Activated gamma-delta T cell (primary cell): ENCODE measurements around the gene PNPLA6.

ENCODE experiments used
- DNase-seq: peaks from one replicate; lab custom pipeline; 2025; lab: John Stamatoyannopoulos, UW

PNPLA6 gene

DNA sequence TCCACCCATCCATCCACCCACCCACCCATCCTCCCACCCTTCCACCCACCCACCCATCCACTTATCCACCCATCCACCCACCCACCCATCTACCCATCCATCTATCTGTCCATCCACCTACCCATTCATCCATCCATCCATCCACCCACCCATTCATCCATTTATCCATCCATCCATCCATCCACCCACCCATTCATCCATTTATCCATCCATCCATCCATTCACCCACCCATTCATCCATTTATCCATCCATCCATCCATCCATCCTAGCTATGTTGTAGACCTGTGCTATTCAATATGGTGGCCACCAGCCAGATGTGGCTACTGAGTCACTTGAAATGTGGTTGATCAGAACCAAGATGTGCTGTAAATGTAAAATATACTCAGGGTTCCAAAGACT, 65.2 kb downstream of the PNPLA6 start:
- DNase-seq = no peak

DNA sequence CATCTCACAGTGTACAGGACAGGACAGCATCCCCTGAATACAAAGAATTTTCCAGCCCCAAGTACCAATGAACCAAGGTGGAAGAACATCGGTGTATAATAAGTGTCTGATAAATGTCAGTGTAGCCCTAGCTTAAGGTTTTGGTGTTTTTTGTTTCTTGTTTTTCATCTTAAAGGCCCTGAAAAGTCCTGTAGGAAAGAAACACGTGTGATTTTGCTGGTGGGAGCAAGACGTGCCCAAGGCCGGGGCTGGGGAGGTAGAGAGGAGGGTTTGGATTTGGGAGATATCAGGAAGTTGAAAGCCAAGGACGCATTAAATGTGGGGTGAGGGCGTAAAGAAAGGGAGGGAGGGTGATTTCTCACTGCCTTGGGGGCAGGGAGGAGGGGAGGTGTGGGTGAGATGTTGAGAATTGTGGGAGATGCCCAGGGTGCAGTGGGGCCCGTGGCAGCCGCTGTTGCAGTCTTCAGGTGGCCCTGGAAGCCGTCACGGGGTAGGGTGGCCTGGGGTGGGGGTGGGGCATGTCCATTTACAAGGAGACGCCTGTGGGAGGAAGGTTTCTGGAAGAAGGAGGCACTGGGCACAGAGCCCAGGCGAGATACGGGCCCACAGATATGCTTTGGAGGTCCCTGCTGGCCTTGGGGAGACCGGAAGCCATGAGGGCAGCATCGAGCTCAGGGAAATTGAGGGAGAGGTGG, 66.9 kb downstream of the PNPLA6 start:
- DNase-seq = no peak

DNA sequence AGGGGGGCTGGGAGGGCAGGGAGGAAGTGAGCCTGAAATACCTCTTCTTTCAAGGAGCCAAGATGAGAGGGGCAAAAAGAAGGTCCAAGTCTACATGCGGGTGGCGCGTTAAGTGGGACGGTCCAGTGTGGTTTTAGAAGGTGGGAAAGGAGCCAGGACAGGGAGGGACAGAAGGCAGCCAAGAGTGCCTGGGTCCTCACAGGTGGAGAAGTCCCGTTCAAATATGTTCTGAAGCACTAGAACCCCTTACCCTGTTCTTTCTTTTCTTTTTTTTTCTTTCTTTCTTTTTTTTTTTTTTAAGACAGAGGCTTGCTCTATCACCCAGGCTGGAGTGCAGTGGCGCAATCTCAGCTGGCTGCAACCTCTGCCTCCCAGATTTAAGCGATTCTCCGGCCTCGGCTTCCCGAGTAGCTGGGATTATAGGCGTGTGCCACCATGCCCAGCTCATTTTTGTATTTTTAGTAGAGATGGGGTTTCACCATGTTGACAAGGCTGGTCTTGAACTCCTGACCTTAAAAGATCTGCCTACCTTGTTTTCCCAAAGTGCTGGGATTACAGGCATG, 67.5 kb downstream of the PNPLA6 start:
- DNase-seq = no peak

DNA sequence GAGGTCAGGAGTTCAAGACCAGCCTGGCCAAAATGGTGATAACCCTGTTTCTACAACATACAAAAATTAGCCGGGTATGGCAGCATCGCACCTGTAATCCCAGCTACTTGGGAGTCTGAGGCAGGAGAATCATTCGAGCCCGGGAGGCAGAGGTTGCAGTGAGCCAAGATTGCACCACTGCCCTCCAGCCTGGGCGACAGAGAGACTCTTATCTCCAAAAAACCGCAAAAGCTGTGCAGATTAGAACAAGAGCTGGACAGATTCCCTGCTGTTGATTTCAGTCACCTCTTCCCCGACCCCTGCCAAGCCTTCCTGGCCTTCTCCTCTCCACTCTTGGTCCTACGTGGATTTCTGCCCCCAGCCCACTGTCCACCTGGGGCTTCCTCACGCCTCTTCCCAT, 68.4 kb downstream of the PNPLA6 start:
- DNase-seq = no peak

DNA sequence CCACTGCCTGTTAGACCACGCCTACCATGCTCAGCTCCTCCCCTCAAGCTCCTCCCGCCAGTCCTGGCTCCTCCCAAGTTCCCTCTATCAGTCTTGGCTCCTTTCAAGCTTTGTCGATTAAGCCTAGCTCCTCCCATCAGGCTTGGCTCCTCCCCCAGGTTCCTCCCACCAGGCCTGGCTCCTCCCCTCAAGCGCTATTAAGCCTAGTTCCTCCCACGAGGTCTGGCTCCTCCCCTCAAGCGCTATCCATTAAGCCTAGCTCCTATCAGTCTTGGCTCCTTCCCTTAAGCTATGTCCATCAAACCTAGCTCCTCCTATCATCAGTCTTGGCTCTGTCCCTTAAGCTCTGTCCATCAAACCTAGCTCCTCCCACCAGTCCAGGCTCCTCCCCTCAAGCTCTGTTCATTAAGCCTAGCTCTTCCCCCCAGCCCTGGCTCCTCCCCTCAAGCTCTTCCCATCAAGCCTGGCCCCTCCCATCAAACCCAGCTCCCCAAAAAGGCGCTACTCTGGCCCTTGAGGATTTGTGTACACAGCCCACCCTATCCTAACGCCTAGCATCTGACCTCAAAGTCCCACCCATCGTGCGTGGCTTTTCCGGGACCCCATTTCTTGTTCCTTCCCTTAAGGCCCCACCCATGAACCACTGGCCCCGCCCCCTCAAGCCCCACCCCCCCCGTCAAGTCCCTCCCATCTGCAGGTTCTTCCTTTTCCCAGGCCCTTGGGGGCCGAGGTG, 70.1 kb downstream of the PNPLA6 start:
- no peak for DNase-seq

DNA sequence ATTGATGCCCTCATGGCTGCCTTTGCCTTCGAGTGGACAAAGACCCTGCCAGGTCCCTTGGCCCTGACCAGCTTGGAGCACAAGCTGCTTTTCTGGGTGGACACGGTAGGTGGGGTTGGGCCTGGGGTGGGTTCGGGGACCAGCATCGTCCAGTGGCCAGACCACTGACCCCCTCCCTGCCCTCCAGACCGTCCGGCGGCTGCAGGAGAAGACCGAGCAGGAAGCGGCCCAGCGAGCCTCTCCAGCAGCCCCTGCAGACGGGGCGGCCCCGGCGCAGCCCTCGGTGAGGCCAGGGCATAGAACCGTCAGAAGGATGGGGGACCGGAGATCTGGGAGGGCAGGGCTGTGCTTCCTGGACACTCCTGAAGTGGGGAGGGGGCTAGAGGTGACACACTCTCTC, 70.8 kb downstream of the PNPLA6 start:
- no peak for DNase-seq

DNA sequence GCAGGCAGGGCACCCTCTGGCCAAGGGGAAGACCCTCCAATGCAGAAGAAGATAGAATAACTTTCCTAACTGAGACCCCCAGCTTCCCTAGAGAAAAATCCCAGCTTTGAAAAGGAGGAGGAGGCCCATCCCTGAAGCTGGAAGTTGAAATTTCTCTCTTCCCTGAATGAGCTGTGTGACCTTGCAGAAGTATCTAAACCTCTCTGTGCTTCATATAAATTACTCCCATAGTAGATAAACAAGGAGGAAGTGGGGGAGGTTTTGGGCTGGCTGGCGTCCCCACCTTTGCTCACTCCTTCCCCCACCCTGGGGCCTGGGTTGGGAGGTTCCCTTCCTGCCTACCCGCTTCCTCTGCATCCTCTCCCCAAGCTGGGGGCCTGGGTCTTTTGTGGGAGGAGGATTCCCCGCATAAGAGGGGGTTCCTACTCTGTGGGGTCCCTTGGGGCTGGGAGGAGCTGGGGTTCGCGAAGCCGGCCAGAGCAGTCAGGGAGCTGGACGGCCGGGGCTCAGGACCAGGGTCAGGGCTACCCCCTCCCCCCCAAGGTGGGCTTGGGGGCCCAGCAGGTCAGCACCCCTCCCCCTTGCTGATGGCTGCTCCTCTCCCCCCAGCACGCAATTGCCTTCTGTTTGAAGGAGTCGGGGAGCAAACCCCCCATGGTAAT, 71.8 kb downstream of the PNPLA6 start:
- DNase-seq = no peak

DNA sequence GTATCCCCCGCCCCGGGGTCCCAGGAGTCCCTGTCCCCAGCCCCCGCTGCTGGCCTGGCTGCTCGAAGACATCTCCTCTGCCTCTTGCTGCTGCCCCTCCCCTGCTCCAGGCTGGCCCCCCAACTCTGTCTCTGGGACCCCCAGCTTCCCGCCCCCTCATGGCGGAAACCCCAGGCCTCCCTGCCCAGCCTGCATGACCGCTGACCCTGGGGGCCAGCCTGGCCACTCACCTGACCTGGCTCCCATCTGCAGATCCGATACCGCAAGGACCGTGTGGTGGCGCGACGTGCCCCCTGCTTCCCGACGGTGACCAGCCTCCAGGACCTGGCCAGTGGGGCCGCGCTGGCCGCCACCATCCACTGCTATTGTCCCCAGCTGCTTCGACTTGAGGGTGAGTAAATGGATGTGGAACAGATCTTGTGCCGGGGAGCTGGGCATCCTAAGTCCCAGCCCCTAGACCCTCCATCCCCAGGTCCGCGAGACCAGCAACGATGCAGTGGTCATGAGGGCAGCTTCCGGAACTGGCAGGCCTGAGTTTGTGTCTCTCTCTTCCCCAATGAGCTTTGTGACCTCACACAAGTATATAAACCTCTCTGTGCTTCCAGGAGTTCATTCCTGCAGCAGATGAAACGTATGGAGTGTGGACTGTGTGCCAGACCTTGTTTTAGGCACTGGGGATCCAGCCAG, 72.5 kb downstream of the PNPLA6 start:
- no peak for DNase-seq

DNA sequence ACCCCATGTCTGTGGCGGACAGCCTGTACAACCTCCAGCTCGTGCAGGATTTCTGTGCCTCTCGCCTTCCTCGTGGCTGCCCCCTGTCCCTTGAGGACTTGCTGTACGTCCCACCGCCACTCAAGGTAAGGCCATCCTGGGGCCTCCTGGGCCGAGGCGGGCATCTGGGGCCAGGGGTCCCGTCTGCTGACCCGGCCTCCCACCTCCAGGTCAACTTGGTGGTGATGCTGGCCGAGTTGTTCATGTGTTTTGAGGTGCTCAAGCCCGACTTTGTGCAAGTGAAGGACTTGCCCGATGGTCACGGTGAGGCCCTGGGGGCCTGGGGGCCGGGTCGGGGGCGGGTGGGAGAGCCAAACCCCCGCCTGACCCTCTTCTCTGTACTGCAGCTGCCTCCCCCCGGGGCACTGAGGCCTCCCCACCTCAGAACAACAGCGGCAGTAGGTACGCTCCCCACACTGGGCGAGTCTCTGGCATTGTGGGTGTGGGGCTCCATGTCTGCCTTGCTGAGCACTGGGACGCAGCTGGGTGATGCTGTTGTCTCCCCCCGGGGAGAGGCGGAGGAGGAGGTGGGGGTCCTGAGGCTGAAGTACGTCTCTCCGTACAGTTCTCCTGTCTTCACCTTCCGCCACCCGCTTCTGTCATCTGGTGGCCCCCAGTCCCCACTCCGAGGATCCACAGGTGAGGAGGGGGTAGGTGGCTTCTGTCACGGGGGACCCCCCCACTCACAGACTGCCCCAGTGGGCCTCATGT, 75.1 kb downstream of the PNPLA6 start:
- no peak for DNase-seq
